Kasumi-1 (cell line): Measurements from ENCODE around the gene BACH2.
A peak's percentile ranks its signal among the peaks of the same experiment; 100 is the strongest.

Experiments
- DNase-seq, 2 experiments: peaks; one replicate each; lab custom pipeline; 2025; lab: John Stamatoyannopoulos, UW

The BACH2 gene

GRCh38 chr6:90237350-90237990 lies 59.2 kb downstream of the BACH2 start:
- DNase-seq, result no peak

- DNase-seq, result no peak
Measured at GRCh38 chr6:90233994-90234393, 62.6 kb downstream of the BACH2 start.

GRCh38 chr6:90233213-90233612 lies 63.4 kb downstream of the BACH2 start:
- DNase-seq, result no peak

- DNase-seq, result no peak
Measured at GRCh38 chr6:90231798-90232197, 64.8 kb downstream of the BACH2 start.

DNA sequence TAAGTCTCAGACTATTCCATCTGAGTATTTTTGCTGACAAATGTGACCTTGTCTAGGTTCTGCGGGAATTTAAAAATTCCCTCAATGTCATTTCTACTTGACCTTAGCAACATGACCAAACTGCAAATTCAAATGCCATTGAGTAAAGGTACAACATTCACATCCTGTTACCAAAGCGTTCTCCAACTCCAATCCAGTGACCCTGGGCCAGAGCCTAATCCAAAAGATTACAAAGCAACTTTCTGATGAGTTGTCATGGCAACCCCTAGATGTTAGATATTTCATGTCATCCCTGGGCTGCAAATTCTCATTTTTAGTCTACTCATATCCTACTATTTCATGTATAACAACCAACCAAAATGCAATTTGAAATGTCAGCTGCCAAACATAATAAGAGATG lies 65.3 kb downstream of the BACH2 start:
- no peak for DNase-seq

DNA sequence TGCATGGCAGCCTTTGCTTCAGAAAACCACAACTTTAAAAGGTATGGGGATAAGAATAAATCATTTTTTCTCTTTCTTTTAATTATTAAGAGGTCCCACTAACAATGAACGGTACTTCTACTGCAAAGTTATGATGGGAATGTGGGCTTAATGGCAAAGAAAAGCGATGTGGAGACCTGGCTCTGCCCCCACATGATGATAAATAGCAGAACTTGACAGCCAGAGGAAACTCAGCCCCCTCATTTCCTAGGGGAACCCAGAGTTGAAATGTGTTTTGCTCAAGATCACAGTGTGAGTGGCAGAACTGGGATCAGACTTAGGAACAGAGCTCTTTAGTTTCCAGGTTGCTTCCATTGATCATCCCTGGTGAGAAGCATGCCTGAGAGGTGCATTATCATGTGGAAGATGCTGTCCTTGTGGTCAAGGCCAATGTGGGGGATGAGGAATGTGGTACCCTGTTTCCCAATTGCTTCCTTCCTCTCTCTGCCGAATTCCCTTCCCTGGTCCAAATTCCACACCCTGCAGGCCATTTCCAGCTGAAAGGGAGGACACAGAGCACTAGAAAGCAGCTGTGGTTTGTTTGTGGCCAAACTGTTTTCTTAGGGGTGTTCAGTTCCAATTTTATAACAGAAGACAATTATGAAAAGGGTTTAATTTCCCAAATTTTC lies 66.0 kb downstream of the BACH2 start:
- DNase-seq, result peak in 1 of 2 experiments; percentile 31

GRCh38 chr6:90229331-90230010 lies 67.2 kb downstream of the BACH2 start:
- DNase-seq, result no peak

DNA sequence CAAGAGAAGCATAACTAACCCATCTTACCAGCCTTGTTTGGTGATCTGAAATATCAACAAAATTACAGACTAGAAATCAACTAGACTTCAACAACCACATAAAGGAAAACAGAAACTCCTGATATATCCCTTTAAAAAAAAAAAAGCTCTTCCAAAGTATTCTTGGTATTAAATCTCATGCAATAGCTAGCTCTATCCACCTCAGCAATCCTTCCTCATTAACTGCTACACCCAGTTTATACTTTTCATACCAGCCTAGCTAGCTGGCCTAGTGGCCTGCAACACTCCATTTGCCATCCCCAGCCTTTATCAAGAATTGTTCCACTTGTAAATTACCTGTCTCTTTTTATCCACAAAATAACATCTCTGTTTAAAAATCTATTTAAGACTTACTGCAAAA lies 69.0 kb downstream of the BACH2 start:
- no peak for DNase-seq

- no peak for DNase-seq
Measured at GRCh38 chr6:90227213-90227612, 69.4 kb downstream of the BACH2 start.

- no peak for DNase-seq
Measured at GRCh38 chr6:90226257-90226656, 70.4 kb downstream of the BACH2 start.

DNA sequence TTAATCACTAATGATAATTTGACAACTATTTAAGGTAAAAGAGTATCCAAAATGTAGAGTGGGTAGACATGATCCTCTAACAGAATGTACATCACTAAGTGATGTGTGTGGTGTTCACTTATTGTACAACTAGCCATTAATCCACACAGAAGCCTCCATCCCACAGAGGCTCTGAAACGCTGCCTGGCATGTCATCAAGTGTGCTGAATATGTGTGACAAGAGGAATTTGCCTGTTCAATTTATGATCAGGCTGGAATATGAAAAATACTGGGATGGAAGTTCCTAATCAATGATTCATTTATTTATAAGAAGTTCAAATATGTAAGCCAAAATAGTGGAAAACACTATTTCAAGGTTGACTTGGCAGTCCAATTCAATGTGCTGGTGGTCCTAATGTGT lies 72.4 kb downstream of the BACH2 start:
- no peak for DNase-seq

DNA sequence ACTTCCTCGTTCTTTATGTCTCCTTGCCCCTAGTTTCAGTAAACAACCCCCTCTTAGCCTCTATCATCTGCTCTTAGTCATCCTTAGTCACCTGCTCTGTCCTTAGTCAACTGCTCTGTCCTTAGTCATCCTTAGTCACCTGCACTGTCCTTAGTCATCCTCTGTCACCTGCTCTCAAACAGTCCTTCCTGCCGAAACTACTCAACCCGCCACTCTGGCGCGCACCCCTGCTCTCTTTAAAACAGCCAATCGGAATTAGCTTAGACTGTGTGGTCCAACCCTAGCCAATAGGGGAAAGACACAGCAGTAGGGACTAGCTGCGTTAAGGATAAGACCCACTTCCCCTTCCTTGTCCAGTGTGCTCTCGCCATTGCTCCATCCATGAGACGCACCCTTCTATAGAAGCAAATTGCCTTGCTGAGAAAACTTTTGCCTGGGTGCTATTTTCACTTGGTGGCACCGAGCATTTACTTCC lies 73.9 kb downstream of the BACH2 start:
- DNase-seq, result no peak

DNA sequence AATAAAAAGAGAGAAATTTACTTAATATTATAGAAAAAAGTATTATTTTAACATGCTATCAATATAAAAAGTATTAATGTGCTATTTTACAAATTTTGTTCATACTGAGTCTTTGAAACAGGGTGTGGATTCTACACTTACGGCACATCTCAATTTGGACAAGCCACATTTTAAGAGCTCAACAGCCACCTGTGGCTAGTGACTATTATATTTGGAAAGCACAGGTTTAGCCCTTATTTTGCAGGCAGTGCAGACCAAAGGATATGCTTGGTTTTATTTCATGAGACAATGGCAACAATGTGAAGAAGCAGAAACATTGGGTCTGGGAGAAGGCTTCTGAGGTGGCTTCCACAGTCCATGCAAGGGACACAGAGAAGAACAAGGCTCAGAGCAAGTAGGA lies 74.6 kb downstream of the BACH2 start:
- DNase-seq, result no peak

DNA sequence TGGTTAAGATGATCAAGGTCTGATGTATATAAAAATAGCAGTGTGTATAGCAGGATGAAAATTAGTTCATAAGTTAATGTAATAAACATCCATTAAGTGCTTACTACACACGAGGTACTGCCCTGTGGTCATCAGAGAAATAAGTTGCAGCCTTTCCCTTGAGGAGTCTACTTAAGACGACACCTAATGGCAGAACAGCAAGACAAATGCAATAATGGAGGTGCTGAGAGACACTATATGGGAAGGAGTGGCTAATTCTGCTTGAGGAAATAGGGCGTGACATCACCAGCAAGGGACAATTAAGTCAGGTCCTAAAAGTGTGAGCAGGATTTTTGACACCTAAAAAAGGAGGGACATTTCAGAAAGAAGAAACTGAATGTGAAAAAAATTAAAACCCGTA lies 75.2 kb downstream of the BACH2 start:
- no peak for DNase-seq

GRCh38 chr6:90220273-90220672 lies 76.4 kb downstream of the BACH2 start:
- no peak for DNase-seq

- DNase-seq, result no peak
Measured at GRCh38 chr6:90219209-90219985, 77.2 kb downstream of the BACH2 start.

- DNase-seq, result no peak
Measured at GRCh38 chr6:90218959-90219208, 77.8 kb downstream of the BACH2 start.

DNA sequence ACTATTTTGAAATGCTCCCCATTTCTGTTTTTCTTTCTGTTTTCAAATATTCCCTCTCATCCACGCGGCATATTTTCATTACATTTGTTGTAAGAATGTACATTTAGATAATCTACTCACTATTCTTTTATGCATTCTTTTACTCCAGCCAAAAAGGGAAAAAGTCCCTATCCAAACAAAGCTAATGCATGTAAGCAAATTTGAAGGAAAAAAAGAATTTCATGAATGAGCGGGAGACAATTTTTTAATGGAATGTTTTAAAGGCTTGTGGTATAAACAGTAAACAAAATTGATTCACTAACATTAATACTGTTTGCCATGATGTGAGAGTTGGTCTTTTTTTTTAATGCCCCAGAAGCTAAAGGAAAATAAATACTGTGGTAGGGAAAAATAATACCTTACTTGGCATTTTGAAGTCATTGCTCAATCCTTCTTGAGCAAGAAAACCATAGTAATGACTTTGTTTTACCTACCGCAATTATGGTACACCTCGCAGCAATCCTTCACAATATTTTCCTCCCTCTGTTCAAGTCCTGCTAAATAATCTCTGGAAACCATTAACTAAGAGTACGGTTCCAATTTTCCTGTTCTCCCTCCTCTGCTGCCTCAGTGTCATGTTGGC lies 79.0 kb downstream of the BACH2 start:
- no peak for DNase-seq

DNA sequence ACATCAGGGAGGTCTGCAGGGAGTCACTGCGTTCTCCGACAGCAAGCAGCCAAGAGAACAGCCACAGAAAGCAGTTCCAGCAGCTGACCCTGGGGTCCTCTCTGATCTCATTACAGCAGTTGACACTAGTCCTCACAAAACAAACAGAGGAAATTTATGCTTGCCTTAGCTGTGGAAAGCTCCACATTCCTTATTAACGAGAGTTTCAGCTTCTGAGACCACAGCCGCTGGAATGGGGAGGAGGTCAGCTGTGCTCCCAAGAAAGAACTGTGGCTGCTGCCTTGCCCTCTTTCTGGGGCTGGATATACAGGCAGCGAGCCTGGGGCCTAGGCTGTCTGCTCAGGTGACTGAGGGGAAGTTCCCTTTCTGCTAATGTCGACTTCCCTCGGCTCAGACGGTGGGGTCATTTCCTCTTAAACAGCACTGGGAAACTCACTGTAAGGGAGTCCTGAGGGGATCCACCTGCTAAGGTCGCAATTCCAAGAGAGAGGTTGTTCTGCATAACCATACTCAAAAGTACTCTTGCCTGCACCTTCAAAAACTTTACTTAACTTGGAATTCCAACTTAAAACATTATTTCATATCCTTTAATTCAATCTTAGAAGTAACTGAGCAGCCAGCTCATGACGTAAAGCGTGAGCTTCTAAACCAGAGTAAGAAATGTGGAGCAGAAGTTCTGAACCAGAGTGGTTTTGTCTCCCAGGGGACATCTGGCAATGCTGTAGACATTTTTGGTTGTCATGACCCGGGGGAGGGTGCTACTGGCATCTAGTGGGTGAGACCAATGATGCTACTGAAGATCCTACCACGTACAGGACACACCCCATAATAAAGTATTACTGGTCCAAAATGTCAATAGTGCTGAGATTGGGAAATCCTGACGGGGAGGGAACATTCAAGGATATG lies 80.3 kb downstream of the BACH2 start:
- DNase-seq, result peak; percentile 18 to 21

GRCh38 chr6:90214966-90215365 lies 81.7 kb downstream of the BACH2 start:
- no peak for DNase-seq

- DNase-seq, result no peak
Measured at GRCh38 chr6:90214461-90214860, 82.2 kb downstream of the BACH2 start.
